ENCODE data around the gene RPE65. TPM values are rescaled to one million over a fixed set of nuclear protein-coding genes. Genes with fewer than 3 reads are reported as not detected.
A peak's percentile ranks its signal among the peaks of the same experiment; 100 is the strongest.

The RPE65 gene
- not detected in 2 replicates for total RNA-seq (ENCODE audit: low replicate concordance)

GRCh38 chr1:68449901-68450300, at the start of gene RPE65:
TSS of gene RPE65 (minus strand) at chr1:68449954. CDS start at chr1:68449905, 49 bp downstream.
- peak; percentile 20 for DNase-seq (ENCODE audit: low spot score)
- Histone ChIP-seq H2AFZ (replicated peaks) (no peak within 1 kb of the TSS), H3K4me2 (peak within 1 kb of the TSS; percentile 56), H3K79me2 (ENCODE audit: low read depth) (no peaks in the 10 kb centered on the region), H3K27ac (no peak within 1 kb of the TSS), H3F3A (ENCODE audit: low read depth) (no peaks in the 10 kb centered on the region), H3K9me3 (ENCODE audit: low read depth) (no peaks in the 10 kb centered on the region), H3K4me1 (peaks cover 15% of the 10 kb centered on the region), H3K27me3 (no peaks in the 10 kb centered on the region), H3K4me3 (no peak within 1 kb of the TSS), H3K9ac (no peak within 1 kb of the TSS), H4K20me1 (ENCODE audit: low read depth) (no peaks in the 10 kb centered on the region), H3K36me3 (no peaks in the 10 kb centered on the region)
- peaks cover 28% of the 10 kb centered on the region for H3K4me1 Mint-ChIP-seq
- no peak within 1 kb of the TSS for H3K4me3 Mint-ChIP-seq
- H3K27me3 Mint-ChIP-seq (ENCODE audit: insufficient read depth, low read depth) = no peaks in the 10 kb centered on the region
- no peaks in the 10 kb centered on the region for H3K9me3 Mint-ChIP-seq
- H3K27ac Mint-ChIP-seq = no peak within 1 kb of the TSS
- TF ChIP-seq CTCF (IDR thresholded peaks at IDR 0.05) (no peak), EZH2 (IDR thresholded peaks at IDR 0.05) (no peak), EZH2phosphoT487 (IDR thresholded peaks at IDR 0.05) (no peak)
- no peaks in the 10 kb centered on the region for H3K36me3 Mint-ChIP-seq

- DNase-seq (ENCODE audit: low spot score) = no peak
- Mint-ChIP-seq H3K36me3 (peaks cover 11% of the 10 kb centered on the region), H3K4me3 (peak overlapping the region; percentile 99), H3K4me1 (peaks cover 29% of the 10 kb centered on the region), H3K27ac (peak overlapping the region; percentile 88), H3K27me3 (ENCODE audit: insufficient read depth, low read depth) (peaks cover 2% of the 10 kb centered on the region), H3K9me3 (peaks cover 19% of the 10 kb centered on the region)
- Histone ChIP-seq H3K4me2 (peak overlapping the region; percentile 83), H3K36me3 (peaks cover 14% of the 10 kb centered on the region), H3K9me3 (ENCODE audit: low read depth) (no peaks in the 10 kb centered on the region), H4K20me1 (ENCODE audit: low read depth) (peaks cover 12% of the 10 kb centered on the region), H3K4me1 (peaks cover 22% of the 10 kb centered on the region), H3K4me3 (peak overlapping the region; percentile 81), H3F3A (ENCODE audit: low read depth) (no peaks in the 10 kb centered on the region), H3K27me3 (no peaks in the 10 kb centered on the region), H3K9ac (no peak overlapping the region), H2AFZ (replicated peaks) (peak overlapping the region; percentile 90), H3K79me2 (ENCODE audit: low read depth) (peaks cover 44% of the 10 kb centered on the region), H3K27ac (no peak overlapping the region)
- TF ChIP-seq CTCF (IDR thresholded peaks at IDR 0.05) (no peak), EZH2 (IDR thresholded peaks at IDR 0.05) (no peak), EZH2phosphoT487 (IDR thresholded peaks at IDR 0.05) (no peak)
These were observed 47.6 kb upstream of the RPE65 start for GRCh38 chr1:68497358-68497698.

- H3K4me1 ChIP-seq = peaks cover 22% of the 10 kb centered on the region
- Mint-ChIP-seq H3K4me1 (peaks cover 29% of the 10 kb centered on the region), H3K36me3 (peaks cover 15% of the 10 kb centered on the region), H3K27me3 (ENCODE audit: insufficient read depth, low read depth) (peaks cover 2% of the 10 kb centered on the region), H3K4me3 (peak within 1 kb of the TSS; percentile 99), H3K27ac (peak within 1 kb of the TSS; percentile 99), H3K9me3 (peaks cover 17% of the 10 kb centered on the region)
- H3K79me2 ChIP-seq (ENCODE audit: low read depth) = peaks cover 49% of the 10 kb centered on the region
- H3K36me3 ChIP-seq = peaks cover 18% of the 10 kb centered on the region
- H4K20me1 ChIP-seq (ENCODE audit: low read depth) = peaks cover 12% of the 10 kb centered on the region
- H2AFZ ChIP-seq (replicated peaks) = peak within 1 kb of the TSS; percentile 90
- DNase-seq (ENCODE audit: low spot score) = peak; percentile 99
- H3K9ac ChIP-seq = peak within 1 kb of the TSS; percentile 69
- no peaks in the 10 kb centered on the region for H3F3A ChIP-seq (ENCODE audit: low read depth)
- H3K9me3 ChIP-seq (ENCODE audit: low read depth) = no peaks in the 10 kb centered on the region
- TF ChIP-seq EZH2phosphoT487 (IDR thresholded peaks at IDR 0.05) (no peak), CTCF (IDR thresholded peaks at IDR 0.05) (no peak)
- H3K27me3 ChIP-seq = no peaks in the 10 kb centered on the region
- H3K4me2 ChIP-seq = peak within 1 kb of the TSS; percentile 83
- peak within 1 kb of the TSS; percentile 53 for H3K27ac ChIP-seq
- H3K4me3 ChIP-seq = peak within 1 kb of the TSS; percentile 81
These were observed 47.1 kb upstream of the RPE65 start, which contains the start of gene DEPDC1 for GRCh38 chr1:68496680-68497357. TSS of gene DEPDC1 (minus strand) at chr1:68497082. CDS start at chr1:68496999, 83 bp downstream.

Data from neural progenitor cell (in vitro differentiated cells).